NCI-H345 (cell line): Measurements from ENCODE around the gene PLEKHH1.

Experiments used
- DNase-seq: peaks from one replicate; lab custom pipeline; 2025; lab: John Stamatoyannopoulos, UW

PLEKHH1 gene

DNA sequence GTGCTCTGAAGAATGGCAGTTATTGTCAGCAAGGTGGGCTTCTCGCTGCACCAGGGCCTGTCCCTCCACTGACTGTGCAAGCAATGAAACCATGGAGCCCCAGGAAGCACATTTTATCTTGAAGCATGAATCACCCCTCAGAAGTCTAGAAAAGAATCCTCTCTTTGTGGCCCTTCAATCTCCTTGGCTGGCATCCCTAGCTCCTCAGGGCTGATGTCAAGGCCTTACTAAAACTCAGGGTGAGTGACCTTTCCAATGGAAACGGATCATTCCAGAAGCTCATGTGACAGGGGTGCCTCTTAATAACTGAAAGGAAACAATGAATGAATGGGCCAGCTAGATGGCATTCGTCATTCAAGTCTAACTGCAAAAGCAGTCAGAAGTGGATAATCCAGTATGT lies 22.3 kb upstream of the PLEKHH1 start:
- DNase-seq: no peak

DNA sequence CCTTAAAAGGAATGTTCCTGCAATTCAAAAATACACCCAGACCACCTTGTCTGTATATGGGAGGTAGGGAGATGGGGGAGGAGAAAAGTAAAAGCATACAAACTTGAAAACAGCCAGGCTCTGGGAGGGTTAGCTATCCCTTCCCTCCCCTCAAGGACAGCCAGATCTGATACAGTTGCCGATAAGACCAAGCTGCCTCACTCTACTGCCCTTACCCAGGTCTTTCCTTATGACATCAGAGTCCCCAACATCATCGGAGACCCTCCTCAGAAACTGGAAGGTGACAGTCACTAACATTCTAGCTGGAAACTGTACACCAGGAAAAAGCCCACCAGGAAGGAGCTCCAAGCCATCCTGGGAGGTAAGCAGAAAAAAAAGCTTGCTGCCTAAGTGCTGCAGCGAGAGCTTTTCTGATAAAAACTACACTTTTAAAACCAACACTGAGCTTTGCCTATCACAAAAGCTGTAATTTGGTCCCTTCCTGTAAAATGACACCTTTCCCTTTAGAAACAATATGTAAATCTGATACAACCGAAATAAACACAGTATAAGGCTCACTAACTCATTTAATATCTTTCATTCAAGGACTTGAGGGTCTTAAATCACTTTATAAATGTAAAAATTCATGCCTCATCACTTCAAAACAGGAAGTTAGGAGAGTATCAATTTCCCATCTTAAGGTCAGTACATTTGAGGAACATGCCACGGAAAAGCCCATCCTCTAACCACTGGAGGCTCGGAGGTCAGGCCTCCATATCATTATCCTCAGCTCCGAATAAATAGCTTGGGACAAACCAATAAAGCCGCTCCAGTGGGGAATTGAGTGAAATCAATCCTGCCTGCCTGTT lies 20.4 kb upstream of the PLEKHH1 start:
- DNase-seq: no peak

DNA sequence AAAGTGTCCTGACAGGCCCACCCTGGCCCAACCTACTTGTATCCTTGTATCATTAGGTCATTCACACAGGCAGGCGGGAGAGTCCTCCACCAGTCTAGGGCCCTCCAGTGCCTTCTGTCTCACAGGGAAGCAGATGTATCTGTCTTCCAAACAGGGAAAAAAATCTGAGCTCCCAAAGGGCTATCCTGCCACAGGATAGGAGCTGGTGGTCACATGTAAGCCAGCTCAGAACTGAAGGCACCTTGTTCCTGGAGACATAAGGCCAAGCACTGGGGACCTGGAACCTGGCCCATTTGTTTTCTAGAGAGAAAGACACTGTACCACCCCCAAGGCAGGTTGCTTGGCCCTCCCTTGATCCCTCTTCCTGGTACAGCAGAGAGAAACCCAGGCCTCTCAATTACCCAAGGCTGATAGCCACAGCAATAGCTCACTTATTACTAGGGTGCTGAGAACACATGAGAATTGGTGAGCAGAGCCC lies 19.4 kb upstream of the PLEKHH1 start:
- DNase-seq: no peak

DNA sequence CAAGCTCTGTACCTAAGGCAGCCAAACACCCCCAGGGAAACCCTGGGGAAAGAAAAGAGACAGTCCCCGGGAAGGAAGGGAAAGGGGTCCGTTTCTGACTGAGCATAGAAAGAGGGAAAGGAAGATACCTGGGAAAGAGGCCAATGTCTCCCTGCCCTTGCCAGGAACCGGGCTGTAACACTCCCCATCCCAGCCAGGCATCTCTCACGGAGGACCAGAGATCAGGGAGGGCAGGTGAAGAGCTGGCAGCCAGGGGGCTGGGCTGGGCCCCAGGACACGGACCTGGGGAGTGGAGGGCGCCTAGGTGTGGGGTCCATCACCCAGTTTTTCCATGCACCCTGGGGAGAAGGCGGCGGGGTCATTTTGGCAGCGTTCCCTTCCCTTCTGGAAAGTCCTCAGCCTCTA lies 18.9 kb upstream of the PLEKHH1 start:
- peak; percentile 12 for DNase-seq

DNA sequence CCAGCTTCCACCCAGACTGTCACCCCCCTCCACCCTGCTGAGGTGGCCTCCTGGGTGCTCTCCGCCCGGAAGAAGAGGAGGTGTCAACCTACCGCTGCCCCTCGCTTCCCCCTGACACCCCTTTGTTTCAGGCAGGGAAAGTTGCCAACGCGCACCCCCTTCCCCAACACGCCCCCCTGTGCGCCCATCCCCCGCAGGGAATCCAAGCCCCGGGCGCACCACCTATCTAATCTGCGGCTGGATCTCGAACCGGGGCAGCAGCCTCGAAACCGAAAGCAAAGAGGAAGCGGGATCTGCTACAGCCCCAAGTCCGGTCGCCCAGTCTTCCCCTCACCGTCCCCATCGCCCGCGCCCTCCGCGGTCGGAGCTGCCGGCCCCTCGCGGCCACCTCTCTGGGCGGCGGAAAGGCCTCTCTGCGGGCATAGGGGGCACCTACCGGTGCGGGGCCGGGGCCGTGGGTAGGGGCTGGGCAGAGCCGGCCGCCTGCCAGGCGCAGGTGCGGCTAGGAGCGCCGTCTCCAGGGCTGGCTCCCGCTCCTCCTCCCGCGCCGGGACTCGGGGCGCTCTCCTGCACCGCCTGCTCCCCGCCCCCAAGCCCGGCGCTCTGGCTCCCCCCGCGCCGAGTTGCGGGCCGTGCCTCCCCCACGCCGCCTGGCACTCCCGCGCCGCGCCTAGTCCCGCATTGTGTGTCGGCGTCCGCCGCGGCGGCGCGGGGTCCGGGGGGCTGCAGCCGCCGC lies 18.3 kb upstream of the PLEKHH1 start:
- DNase-seq: peak; percentile 45

DNA sequence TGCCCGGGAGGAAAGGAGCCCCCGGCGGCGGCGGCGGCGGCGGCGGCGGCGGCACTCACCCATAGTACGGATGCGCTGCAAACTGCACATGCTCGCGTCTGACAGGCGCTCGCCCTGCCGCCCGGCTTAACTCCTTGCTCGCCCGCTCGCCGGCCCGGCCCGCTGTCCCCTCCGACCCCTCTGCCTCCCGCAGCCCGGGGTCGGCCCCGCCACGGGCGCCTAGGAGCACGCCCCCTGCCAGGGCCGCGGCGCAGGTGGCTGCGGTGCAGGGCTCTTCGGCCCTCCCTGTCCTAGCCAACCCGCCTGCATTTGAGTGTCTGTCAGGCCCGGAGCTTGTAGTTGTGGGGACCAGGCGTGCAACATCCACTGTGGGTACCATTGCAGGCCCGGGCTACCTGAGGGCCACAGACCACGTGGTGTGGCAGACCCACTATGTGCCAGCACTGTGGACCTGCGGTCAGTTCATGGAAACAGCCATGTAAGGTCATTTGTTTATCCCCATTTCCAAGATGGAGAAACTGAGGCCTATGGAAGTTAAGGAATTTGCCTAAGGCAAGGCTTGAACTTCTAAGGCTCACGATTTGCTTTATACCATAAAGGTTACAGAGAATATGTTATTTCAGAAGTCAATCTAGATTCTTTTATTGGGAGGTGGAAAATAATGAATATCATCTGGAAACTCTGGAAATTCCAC lies 17.6 kb upstream of the PLEKHH1 start:
- DNase-seq: peak; percentile 45

DNA sequence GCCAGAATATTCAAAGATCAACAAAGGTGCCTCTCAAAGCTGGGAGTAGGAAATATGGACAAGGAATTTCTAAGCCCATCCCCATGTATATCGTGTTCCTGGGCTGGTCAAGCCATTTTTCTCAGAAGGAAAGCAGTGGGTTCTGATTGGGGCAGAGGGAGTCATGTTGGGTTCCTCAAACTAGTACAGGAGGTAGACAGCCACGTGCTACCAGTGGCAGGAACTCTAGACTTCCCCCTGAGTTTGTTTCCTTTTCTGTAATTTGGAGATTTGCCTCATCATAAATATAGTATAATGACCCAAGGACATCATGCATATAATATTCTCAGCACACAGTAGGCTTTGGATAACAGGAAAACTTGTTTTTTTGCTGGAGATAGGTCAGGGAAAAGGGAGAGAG lies 16.4 kb upstream of the PLEKHH1 start:
- DNase-seq: no peak

DNA sequence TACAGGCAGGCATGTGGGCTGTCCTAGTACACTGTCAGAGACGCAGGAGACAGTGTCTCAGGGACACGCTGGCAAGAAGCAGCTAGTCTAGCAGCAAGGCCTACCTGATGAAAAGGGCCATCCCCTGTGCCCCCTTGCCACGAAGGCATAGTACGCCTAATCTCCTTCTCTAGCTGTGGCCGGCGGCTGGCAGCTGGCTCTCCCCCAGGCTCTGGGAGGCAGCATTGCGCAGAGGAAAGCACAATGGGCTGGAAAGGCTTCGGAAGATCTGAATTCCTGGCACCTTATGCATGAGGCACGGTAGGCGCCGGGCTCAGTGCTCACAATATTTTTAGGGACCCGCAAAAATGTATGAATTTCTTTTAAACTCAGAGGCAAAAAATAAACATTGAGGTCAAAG lies 16.0 kb upstream of the PLEKHH1 start:
- DNase-seq: peak; percentile 25

DNA sequence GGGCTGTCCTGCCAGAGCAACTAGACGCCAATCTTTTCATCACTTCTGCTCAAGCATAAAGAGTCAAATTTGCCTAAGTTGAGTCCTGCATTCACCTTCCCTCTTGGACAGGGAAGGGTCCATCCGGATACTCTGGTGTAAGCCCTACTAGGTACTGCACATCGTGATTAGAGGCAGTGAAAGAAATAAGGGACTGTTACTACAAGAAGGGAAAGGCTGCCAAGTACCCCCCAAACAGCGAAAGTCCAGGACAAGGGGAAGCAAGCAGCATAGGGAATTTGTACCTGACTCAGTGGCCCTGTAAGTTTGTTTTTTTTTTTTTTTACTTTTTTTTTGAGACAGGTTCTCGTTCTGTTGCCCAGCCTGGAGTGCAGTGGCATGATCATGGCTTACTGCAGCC lies 13.7 kb upstream of the PLEKHH1 start:
- no peak for DNase-seq

DNA sequence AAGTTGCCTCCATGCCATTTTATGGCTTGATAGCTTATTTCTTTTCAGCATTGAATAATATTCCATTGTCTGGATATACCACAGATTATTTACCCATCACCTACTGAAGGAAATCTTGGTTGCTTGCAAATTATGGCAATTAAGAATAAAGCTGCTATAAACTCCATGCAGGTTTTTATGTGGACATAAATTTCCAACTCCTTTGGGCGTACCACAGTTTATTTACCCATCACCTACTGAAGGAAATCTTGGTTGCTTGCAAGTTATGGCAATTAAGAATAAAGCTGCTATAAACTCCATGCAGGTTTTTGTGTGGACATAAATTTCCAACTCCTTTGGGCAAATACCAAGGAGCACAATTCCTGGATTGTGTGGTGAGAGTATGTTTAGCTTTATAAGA lies 12.6 kb upstream of the PLEKHH1 start:
- no peak for DNase-seq

DNA sequence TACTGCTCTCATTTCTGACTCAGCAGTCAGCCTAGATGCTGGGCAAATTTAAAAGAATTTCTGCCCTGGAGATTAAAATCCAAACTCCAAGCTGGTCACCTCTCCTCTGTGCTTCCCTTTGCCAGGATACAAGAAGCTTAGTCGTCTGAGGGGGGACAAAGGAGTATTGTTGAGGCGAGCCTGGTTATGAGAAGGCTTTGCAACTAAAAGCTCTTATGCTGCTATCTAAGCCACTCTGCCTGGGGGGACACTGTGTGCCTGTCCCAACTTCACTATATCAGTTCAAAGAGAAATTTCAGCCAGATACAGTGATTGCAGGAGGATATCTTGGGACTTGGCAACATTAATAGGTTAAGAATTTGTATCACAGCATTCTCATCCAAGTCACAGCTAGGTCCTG lies 10.8 kb upstream of the PLEKHH1 start:
- no peak for DNase-seq

DNA sequence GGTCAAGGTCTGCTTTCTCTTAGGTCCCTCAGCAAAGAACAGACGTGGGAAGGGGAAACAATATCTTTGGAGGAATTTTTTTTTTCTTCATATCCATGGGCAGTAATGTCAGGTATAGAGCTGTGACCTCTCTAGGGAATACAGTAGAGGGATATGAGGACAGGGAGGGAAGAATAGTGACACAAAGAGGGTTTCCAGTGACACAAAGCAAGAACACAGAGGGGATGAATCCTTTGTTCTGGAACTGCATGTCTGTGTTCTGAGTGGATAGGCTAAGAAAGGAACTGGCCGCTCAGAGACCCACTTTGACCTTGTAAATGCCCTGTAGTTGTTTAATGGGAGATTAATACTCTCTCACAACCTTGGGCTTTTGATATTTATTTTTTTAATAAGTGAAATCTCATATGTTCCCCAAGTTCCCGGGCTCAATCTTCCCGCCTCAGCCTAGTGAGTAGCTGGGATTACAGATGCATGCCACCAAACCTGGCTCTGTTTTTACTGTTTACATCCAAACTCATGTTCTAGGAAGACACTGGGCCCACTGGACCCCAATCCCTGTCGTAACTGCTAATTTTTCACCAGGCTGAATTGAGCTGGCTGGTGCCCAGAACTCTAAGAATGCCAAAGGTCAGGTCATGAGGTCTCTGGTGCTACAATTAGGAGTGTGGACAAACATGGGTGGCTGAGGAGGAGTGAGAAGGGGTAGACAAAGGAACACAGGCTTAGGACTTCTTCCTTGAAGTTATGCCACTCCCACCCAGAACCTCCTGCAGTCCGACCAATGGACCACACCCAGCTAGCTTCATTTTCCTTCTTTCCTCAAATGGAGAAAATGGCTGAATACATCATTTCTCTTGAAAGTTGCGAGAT lies 9.1 kb upstream of the PLEKHH1 start:
- DNase-seq: no peak

DNA sequence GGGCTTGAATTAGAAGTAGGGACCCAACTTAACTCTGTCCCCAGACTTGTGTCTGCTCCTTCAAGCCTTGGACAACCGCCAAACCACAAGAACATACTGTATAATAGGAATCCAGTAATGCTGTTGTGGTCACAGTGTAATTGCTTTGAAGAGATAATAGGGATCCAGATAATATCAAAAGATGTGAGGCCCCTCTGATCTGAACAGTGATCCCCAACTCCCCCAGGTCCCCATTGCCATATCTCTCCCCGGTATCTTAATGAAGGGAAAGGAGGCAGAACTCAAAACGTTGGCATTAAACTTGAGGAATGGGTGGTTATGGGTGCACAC lies 8.5 kb upstream of the PLEKHH1 start:
- no peak for DNase-seq

DNA sequence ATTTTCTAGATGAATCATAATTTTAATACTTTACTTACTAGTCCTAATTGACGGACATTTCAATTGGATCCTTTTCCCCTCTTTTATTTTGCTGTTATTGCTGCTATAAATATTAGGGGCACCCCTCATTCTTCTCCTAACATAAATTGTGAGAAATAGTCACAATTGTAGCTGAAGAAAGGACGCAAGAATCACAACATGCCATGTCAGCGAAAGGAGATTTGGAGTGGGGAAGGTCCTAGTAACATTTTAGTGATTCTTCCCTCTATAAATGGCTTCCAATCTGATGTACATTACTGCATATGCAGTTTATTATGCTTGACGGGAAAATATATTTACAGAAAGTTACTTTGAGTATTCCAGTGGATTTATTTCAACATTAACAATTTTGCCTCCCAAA lies 7.7 kb upstream of the PLEKHH1 start:
- DNase-seq: no peak

DNA sequence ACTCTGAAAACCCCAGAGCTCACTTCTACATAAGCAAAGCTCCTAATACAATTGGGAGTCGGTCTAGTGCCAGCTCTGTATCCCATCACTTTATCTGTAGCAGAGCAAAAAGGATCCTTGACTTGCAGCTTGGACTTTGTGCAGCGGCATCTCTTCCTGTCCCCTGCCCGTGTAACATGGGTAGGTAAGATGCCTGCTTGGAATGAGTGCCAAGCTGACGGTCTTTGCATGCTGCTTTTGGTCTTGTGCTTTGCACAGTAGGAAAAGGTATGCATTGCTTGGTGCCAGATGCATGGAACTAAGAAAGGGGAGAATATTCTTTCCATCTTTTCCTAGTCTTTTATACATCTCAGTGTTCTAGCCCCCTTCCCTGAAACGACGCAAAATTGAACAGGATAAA lies 6.9 kb upstream of the PLEKHH1 start:
- DNase-seq: no peak

DNA sequence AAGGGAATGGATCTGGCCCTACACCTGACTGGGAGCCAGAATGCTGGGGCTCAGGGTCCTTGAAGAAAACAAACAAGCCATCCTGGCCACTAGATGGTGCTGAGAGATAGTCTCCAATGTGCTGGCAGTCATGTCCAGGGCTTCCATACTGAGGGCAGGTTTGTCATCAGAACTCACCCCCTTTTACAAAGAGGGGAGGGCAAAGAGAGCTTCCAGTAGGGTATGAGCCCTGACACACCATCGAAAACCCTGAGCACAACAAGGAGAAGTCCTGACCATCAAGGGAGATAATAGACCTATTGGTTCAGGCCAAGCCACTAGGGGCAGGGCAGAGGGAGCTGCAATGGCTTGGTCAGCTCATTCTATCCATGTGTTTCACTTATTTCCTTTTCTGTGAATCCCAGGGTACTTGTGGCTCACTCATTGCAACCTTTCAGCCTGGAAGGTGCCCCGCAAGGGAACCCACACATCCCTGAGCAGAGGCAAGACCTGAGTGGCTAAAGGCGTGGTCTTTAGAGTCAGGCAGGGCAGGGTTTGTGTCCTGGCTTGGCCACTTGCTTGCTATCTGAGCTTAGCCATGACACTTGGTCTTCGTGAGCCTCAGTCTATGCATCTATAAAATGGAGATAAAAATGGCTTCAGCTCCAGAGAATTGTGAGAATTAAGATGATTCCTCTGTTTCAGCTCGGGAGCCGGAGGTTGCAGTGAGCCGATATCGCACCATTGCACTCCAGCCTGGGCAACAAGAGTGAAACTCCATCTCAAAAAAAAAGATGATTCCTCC lies 6.2 kb upstream of the PLEKHH1 start:
- DNase-seq: peak; percentile 65

DNA sequence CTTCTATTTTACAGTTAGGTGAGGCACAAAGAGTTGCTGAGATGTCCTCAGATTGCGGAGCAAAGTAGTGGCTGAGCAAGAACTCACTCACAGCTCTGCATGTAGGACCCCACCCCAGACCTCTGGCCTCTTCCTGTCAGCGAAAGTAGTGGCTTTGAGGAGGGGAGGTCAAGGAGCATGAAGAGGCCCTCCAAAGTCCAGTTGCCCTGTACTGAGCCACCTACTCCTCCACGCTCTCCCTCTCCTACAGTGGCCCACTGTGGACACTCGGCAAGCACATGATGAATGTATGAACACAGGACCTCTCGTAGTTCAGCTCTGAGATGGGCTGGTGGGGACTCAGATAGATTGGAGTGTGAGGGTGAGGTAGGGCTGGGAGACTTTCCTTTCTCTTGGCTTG lies 5.3 kb upstream of the PLEKHH1 start:
- no peak for DNase-seq

DNA sequence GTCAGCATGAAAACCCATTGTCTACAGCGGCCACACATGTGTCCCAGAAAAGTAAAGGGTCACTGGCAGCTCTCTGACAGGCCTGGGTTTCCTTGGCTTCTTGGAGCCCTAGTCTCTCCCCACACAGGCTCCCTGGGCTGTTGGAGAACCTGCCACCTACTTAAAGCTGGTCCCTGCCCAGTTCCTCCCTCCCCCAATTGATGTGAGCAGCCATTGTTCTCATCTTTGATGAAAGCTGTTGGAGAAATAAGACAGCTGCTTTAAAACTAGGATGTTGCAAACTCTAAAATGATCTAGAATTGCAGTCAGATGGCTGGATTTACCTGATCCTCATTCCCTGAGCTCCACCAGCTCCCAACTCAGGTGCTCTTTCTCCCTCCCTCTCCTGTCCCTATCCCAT lies 4.8 kb upstream of the PLEKHH1 start:
- no peak for DNase-seq

DNA sequence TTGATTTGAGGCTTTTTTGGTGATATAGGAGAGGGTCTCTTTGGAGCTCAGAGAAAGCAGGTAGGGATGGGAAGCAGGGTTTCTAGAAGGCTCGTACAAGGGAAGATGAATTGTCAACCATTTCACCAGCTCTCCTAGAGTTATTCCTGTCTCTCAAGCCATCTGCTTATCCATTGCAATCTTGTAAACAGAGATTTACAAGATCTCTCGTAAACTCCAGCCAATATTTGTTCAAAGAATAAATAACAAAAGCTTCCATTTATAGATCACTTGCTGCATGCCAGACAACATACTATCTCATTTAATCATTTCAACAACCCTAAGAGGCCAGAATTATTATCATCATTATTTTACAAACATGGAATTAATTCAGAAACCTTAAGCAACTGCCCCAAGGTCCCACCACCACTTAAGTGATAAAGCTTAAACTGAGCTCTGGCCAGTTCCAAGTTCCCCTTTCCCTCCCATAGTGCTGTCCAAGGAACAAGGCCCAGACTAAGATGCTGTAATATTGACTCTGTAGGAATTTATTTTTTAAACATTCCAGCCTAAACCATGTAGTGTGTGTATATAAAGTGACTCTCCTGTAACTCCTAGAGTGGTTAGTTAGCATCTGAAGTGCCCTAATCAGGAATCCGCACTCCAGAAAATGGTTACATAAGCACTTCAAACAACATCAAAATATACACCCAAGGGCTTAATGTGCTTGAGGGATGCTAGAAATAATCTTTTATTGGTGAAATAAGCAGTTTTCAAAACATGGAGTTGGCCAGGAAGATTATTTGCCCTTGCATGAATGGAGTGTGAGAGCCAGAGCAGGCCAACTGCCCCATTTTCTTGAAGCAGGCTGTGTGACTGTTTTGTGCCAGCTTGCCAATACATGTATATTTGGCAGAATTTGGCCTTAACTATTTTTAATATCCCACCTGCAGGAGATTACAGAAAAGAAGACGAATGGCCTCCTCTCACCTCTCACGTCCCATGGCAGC lies 2.8 kb upstream of the PLEKHH1 start:
- DNase-seq: no peak

DNA sequence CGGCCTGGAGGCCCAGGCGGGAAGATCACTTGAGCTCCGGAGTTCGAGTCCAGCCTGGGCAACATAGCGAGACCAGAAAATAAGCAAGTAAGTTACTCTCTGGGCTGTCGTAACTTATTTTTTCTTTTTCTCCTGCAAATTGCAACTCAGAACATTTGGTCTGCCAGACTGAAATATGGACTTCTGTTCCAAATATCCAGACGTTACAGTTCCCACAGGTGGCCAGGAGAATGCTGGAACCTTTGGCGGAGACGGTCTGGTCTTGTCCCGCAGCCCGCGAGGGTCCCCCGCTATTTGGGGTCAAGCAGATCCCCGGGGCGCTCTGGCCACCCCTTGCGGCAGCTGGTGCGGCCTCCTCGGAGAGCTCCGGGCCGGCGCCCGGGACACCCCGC lies 488 bp upstream of the PLEKHH1 start:
- DNase-seq: no peak
